HG02571 (cell line): ENCODE data around the gene DBNL.
"Not testable (repeated sequence)": the region's sequence is repeated elsewhere in the genome, so short reads cannot be mapped to it uniquely, and the experiment has no call there.

Source experiments
- ATAC-seq: cut with Tn5 transposase; IDR thresholded peaks from one replicate; pipeline ENCODE4 v1.9.1; 2021; ENCODE audit warnings: mild to moderate bottlenecking, moderate library complexity; ENCODE audit not compliant: unreplicated experiment

DBNL gene

DNA sequence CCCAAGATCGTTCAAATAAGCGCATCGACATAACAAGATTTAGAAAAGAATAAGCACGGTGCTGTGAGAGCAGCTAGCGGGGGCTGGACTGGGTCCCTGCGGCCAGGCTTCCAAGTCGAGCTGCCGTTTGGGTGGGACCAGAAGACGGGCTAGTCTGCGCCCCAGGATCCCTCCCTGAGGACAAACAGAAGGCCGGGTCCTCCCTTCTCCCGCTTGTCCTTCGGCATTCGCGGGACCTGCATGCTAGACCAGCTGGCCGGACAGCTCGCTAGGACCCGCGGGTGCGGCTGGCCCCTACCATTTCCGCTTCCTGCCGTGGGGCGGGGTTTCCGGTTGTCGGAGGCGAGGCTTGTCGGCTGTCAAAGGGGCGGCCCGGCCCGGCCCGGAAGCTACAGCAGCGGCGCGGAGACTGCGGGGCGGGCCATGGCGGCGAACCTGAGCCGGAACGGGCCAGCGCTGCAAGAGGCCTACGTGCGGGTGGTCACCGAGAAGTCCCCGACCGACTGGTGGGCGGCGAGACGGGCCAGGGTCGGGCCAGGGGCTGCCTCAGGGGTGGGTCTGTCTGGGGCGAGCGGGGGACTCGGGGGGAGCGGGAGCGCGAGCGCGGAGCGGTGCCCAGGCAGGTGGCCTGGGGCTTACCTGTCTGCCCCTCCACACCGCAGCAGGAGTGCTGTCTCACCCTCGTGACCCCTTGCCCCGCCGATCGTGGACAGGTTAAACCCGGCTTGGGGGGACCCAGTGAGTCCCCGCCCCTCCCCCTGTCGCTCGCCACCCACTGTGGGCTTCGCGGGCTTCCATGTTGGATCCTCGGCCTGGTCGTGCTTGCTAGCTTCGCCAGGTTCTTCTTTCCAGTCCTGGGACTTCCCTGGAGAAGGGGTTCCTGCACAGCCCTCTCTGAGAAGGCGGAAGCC lies at the start of gene DBNL:
Gene DBNL (plus strand): TSS at position 388 of the 911 bp plus-strand sequence. CDS start 36 bp downstream, at position 424.
- ATAC-seq: peak; percentile 68

DNA sequence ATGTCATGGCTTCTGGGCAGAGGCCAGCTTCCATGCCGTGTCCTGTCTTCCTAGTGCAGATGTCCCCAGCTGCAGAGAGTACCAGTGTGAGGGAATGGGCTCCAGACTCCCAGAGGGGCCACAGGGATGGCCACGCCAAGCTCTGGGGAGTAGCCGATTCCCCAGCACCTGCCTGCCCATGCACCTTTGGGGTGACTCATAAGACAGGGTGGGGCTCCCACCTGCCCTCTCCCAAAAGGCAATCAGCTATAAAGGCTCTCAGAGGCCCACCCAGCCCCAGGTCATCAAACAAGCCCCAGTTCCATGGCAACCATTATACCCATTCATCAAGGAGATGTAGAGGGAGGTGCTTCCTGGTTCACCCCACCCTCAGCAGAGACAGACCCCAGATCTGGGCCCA lies 47.0 kb upstream of the DBNL start, which contains the start of gene SPDYE1:
Gene SPDYE1 (plus strand): TSS at position 366 of the 400 bp plus-strand sequence. CDS start 2,053 bp downstream, outside the sequence.
- not testable (repeated sequence) for ATAC-seq

DNA sequence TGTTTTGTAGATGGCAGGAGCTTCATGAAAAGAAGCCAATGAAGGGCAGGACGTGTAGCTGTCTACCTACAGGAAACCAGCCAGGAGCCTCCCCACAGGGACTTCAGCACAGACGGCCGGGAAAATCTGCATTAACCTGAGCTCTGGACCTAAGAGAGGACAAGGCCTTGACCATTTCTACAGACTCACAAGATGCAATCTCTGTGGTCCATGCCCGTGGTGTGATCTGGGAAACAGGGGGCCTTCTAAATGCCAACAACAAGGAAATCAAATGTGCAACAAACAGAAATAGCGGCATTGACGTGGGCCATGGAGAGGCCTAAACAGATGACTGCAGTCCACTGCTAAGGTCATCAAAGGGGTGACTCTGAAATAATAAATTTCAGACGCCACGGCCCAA lies 32.4 kb upstream of the DBNL start:
- not testable (repeated sequence) for ATAC-seq

DNA sequence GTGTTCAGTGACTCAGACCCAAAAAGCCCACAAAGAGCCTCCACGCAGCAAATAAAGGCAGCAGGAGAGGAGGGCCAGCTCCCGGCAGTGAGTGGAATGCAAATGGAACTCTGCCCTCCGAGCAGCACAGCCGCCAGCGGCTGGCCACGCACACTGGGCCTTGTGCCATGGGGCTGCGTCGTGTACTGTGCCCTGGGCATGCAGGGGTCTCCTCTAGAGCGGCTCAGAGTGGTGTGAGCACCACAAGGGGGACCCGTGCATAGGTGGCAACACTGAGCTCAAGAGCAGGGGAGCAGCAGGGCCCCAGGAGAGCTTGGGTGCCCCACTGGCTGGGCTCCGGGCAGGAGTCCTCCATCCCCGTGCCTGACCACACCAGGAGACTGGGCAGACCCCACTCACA lies 29.4 kb upstream of the DBNL start:
- not testable (repeated sequence) for ATAC-seq

DNA sequence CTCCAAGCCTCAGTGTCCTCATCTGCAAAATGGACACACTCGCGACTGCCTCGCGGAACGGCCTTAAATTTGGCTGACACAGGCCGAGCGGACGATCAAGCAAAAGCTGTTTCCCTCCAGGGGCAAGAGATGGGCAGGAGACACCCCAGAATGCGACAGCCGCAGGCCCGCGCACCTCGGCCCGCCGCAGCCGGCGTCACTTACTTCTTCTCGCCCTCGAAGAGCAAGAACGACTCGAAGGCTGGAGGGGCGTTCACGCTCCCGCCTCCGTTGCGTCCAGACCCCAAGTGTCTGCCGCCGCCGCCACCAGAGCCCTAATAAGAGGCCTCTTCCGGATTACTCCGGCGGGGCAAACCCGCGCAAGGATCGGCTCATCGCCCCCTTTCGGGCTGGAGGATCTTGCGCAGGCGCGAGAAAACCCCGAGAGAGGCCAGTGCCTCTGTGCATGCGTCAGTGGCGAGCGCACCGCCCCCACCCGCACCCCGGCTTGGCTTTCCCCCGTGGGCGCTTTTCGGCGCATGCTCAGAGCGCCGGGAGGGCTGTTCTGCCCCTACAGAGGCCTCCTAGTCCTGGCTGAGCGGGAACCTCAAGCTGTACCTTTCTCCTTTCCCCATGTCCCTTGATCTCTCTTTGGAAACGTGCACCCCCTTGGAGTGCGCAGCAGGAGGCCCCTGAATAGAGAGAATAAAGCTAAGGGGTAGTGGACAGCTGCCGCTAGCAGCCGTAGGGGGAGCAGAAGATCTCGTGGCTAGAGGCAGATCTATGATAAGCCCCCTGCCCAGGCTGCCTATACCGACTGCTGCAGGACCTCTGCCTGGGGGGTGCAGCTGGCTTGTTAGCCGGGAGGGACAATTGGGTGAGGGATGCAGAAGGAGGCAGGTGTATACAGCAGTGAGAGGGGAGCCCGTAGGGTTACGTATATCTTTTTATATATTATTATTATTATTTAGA lies 25.4 kb upstream of the DBNL start:
- ATAC-seq: peak; percentile 90

DNA sequence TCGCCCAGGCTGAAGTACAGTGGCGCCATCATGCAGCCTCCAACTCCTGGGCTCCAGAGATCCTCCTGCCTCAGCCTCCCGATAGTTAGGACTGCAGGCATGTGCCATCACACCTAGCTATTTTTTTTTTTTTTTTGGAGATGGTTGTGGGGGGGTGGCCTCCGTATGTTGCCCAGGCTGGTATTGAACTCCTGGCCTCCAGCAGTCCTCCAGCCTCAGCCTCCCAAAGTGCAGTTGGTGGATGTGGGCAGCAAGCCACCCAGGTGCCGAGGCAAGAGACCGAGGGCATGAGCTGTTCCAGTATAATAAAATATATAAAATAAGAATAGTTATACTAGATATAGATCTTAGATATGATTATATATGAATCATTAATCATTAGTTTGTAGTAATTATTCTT lies 24.7 kb upstream of the DBNL start:
- ATAC-seq: not testable (repeated sequence)

DNA sequence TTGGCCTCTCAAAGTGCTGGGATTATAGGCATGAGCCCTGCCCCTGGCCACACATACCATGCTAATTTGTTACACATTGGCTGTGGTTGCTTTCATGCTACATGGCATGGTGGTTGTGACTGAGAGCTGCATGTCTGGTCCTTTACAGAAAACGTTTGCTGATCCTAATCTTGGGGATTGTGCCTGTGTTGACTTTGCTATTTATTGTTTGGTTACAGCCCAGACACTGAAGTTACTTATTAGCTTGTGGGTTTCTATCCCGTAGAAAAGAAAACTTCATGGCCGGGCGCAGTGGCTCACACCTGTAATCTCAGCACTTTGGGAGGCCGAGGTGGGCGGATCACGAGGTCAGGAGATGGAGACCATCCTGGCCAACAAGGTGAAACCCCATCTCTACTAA lies 22.4 kb upstream of the DBNL start:
- not testable (repeated sequence) for ATAC-seq

DNA sequence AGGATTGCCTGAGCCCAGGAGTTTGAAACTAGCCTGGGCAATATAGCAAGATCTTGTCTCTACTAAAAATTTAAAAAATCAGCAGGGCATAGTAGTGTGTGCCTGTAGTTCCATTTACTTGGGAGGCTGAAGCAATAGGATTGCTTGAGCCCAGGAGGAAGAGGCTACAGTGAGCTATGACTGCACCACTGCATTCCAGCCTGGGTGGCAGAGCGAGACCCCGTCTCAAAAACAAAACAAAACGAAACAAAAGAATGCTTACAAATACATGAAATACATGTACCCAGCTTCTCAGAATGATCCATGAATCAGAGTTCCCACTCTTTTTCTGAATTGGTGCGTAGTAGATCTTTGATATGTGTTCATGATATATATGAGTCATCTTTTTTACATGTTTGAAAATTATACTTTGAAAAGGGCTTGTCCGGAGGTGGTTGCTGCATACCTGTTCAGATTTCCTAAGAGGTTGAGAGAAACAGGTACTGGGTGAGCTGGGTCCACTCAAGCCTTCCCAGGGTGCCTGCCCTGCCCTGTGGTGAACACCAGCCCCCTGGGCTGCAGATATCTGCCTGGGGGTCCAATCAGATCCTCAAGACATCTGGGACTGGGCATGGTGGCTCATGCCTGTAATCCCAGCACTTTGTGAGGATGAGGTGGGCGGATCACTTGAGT lies 21.6 kb upstream of the DBNL start:
- not testable (repeated sequence) for ATAC-seq

DNA sequence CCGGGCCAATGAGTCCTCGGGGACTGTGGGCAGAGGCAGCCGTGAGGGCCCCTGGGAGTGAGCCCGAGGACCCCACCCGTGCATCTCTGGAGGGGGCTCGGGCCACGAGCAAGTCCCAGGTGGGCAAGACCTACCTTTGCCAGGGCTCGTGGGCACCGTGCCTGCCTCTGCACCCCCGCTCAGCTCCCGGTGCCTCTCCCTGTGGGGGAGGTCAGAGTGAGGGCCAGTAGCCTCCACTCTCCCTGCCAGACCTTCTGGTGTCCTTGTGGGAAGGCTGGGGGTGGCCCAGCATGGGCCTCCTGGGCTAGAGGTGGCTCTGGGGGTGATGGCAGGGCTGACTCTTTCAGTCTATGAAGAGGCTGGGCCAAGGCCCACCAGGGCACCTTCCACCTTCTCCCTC lies 15.1 kb upstream of the DBNL start:
- not testable (repeated sequence) for ATAC-seq

DNA sequence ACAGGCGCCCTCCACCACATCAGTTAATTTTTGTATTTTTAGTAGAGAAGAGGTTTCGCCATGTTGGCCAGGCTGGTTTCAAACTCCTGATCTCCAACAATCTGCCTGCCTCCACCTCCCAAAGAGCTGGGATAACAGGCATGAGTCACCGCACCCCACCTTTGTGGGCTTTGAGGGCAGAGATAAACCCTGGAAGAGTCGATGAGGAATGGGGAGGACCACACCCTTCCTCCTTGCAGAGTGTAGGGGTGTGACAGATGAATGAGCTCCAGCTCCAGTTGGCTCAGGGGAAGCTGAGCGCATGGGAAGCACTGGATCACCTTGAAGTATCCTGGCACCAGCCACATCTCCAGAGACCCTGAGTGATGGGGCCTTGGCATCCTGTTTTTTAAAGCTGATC lies 14.5 kb upstream of the DBNL start:
- ATAC-seq: not testable (repeated sequence)

DNA sequence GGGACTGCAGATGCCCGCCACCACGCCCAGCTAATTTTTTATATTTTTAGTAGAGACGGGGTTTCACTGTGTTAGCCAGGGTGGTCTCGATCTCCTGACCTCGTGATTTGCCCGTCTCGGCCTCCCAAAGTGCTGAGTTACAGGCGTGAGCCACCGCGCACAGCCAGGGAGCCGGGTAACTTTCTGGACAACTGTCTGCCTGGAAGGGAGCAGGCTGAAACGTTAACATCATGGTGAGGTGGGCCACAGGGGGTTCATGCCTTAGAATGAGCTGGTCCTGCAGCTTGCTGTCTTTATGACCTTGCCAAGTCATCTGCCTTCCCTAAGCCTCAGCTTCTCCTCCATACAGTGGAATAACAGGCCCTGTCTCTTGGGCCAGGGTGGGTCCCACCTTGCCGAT lies 13.2 kb upstream of the DBNL start:
- not testable (repeated sequence) for ATAC-seq

DNA sequence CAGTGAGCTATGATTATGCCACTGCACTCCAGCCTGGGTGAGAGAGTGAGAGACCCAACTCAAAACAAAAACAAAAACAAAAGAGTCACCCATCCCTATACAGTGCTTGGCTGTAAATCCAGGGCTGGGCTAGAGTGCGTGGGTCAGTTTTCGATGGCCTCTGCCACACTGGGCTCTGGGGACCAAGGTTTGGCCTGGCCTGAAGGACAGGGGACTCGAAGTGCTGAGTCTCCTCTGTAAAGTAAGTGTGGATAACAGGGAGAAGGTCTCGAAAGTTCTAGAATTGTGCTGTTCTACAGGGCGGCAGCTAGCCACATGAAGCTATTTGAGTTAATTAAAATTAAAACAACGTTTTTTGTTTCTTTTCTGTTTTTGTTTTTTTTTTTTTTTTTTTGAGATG lies 12.5 kb upstream of the DBNL start:
- not testable (repeated sequence) for ATAC-seq

DNA sequence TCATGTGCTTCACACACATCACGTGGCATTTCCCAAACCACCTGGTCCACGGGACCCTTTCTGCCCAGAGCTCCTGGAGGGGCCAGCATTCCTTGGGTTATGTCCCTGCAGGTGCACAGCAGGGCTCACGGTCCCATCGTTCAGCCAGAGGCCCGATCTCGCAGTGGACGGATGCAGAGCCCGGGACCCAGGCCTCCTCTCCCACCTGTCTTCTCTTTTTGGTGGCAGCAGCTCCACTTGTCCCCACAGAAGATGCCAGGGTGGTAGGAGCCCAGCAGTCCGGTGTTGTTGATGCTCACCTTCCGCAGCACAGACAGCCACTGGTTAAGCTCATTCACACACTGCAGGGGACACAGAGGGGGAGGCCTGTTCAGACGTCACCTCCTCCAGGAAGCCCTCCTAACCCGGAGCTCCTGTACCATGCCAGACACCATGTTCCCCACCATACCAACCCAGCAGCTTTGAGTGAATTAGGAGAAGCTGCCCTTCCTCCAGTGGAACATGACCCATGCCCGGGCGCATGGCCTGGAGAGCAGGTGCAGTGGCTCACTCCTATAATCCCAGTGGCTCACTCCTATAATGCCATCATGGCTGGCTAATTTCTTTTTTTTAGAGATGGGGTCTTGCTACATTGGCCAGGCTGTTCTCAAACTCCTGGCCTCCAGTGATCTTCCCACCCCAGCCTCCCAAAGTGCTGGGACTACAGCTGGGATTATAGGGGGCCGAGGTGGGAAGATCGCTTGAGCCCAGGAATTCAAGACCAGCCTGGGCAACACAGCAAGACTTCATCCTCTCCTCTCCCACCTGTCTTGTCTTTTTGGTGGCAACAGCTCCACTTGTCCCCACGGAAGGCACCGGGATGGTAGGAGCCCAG lies 10.3 kb upstream of the DBNL start:
- ATAC-seq: not testable (repeated sequence)

DNA sequence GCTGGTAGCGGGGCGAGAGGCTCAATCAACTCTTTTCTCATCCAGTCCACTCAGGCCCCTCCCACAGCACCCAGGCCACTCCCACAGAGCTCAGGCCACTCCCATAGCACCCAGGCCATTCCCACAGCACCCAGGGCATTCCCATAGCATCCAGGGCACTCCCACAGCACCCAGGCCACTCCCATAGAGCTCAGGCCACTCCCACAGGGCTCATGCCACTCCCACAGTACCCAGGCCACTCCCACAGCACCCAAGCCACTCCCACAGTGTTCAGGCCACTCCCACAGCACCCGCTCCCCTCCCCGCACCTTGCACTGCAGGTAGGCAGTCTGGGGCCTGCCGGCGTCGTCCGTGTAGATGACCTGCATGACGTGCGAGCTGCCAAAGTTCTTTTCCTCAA lies 8.1 kb upstream of the DBNL start:
- ATAC-seq: not testable (repeated sequence)

DNA sequence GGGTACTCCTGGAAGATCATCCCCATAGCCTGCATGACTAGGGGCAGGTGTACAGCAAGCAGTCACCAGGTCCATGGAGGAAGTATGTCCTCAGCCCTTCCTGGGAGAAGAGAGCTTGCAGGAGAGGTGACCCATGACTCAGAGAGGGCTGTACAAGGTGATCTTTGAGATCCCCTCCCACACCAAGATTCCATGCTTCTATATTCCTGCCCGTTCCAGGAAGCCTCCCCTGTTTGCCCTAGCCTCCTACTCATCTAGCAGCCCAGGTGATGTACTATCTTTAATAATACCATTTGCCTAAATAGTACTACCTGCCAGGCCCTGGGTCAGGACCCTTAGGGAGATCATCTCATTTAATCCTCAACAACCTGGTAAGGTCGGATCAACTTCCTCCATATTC lies 6.6 kb upstream of the DBNL start:
- not testable (repeated sequence) for ATAC-seq

DNA sequence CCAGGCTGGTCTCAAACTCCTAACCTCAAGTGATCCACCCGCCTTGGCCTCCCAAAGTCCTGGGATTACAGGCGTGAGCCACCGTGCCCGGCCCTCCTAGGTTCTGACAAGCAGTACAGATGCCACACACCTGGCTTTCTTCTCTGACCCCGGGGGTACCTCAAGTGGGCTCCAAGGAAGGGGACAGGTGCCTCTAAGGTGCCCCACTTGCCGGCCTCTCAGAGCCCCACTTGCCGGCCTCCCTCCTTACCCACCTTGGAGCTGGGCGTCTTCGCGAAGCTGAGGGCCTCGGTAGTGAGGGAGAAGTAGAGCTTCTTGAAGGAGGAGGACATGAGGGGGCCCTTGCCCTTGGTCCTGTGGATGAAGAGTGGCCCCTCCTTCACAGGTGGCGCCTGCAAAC lies 5.9 kb upstream of the DBNL start:
- ATAC-seq: not testable (repeated sequence)

DNA sequence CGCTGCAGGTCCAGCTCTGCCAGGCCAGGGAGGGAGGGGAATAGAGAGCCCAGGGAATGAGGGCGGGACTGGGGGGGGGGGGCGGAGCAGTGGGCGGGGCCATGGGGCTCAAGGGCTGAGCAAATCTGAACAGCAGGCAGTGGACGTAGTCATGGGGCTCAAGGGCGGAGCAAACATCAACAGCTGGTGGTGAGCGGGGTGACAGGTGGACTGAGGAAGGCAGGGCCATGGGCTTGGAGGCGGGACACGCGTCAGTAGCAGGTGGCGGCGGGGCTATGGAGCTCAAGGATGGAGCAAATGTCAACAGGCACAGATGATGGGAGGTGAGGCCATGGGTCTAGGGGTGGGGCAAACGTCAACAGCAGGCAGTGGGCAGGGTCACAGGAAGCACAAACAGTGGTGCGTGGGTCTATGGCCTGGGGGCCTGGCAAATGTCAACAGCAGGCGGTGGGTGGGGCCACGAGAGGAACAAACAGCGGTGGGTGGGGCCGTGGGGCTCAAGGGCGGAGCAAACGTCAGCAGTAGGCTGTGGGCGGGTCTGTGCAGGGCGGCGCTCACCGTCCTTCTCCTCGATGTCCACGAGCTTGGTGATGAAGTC lies 5.4 kb upstream of the DBNL start:
- peak; percentile 63 for ATAC-seq

DNA sequence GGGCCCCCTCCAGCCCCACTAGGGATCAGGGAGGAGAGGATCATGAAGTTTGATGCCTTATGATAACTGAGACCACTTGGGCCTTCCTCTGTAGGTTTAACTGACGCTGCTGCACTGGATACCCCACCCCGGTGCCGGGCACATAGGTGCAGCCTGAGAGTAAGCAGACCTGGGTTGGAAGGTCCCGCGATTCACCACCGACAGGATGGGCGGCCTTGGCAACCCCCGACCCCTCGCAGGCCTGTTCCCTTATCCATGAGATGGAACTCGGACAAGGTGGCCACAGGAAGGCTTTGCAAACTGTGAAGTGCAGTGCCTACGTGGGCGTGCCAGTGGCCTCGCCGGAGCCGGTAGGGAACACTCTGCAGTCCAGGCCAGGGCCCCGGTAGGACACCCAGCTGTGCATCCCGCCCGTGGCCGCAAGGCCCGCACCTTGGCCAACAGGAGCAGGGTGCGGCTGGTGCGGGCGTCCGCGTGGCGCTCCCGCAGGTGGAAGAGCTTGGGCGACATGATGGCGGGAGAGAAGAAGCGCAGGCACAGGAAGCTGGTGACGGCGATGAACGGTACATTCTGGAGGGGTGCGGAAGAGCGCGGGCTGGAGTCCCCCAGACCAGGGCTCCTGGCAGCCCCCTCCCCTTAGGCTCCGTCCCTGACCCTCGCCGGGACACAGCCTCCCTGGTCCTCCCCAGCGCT lies 4.6 kb upstream of the DBNL start:
- ATAC-seq: peak; percentile 0

DNA sequence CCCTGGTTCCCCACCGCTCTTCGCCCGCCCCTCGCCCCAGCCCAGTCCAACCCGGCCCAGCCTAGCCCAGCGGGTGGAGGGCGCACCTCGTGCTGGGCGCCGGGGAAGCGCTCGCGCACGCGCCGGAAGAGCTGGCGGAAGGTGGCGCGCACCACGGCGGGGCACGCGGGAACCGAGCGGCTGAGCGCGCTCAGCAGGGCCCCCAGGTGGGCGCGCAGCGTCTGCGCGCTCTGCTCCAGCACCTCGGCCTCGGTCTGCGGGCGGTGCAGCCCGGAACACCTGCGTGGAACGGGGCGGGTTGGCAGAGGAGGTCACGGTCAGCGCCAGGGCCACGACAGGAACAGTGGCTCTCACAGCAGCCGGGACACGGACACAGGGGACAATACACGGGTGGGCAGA lies 4.0 kb upstream of the DBNL start:
- peak; percentile 33 for ATAC-seq
